ENCODE measurements around the gene PLS3.

The PLS3 gene

DNA sequence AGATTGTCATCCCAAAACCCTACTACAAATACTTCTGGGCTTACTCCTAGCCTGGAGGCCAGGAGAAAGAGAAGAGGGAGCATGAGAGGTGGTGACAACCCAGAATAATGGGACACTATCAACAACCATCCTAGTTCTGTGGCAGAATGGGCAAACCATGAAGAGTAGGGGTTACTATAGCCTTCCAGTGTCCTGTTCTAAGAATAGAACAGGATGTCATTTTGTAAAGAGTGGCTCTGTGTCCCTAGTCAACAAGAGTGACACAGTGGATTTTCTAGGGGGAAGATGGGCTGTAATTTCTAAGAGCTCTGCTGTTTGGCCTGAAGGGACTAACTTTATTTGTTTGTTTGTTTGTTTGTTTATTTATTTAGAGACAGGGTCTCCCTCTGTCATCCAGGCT lies 136.0 kb downstream of the PLS3 start:
- DNase-seq: no peak

DNA sequence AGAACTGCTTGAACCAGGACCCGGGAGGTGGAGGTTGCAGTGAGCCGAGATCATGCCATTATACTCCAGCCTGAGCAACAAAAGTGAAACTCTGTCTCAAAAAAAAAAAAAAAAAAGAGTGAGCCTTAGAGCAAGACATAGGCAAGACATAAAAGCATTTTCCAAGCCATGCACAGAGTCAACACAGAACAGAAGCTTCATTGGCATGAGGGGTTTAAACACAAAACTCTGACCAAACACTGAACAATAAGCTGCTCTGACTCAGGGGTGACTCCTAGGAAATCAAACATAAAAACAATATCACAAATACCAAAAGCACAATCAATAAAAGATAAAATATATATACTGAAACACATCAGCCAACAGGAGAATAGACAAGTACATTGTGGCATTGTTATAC lies 136.8 kb downstream of the PLS3 start:
- DNase-seq: no peak
